GM04503 (cell line): ENCODE results near the gene DISP2.

ENCODE experiments used
- DNase-seq: peaks from one replicate; pipeline ENCODE4 v3.0.0-alpha.2; 2012; ENCODE audit warnings: low read depth

The DISP2 gene

GRCh38 chr15:40357723-40358470 lies at the start of gene DISP2:
TSS of gene DISP2 (plus strand) at chr15:40358219. CDS start at chr15:40358322, 103 bp downstream.
- no peak for DNase-seq

- DNase-seq, result no peak
Observed at GRCh38 chr15:40309344-40309862, 48.6 kb upstream of the DISP2 start.

- DNase-seq, result no peak
Observed at GRCh38 chr15:40310001-40310959, 47.7 kb upstream of the DISP2 start.

GRCh38 chr15:40310993-40311392 lies 47.0 kb upstream of the DISP2 start:
- DNase-seq, result no peak

GRCh38 chr15:40312370-40313158 lies 45.5 kb upstream of the DISP2 start:
- no peak for DNase-seq

GRCh38 chr15:40313531-40314398 lies 44.3 kb upstream of the DISP2 start:
- DNase-seq, result no peak

GRCh38 chr15:40314723-40315276 lies 43.2 kb upstream of the DISP2 start:
- DNase-seq, result peak; percentile 58

- no peak for DNase-seq
Observed at GRCh38 chr15:40316931-40317330, 41.1 kb upstream of the DISP2 start.

GRCh38 chr15:40317580-40317979 lies 40.4 kb upstream of the DISP2 start:
- no peak for DNase-seq

- no peak for DNase-seq
Observed at GRCh38 chr15:40320409-40320808, 37.6 kb upstream of the DISP2 start.

GRCh38 chr15:40320931-40321371 lies 37.1 kb upstream of the DISP2 start:
- DNase-seq, result no peak

GRCh38 chr15:40322531-40323238 lies 35.3 kb upstream of the DISP2 start:
- DNase-seq, result no peak

GRCh38 chr15:40323239-40323952 lies 34.6 kb upstream of the DISP2 start, which contains the start of gene INAFM2:
TSS of gene INAFM2 (plus strand) at chr15:40323692. CDS start at chr15:40324056, 364 bp downstream.
- no peak for DNase-seq

- no peak for DNase-seq
Observed at GRCh38 chr15:40323953-40324937, 33.8 kb upstream of the DISP2 start.

GRCh38 chr15:40325188-40325587 lies 32.8 kb upstream of the DISP2 start:
- no peak for DNase-seq

- DNase-seq, result no peak
Observed at GRCh38 chr15:40325700-40326099, 32.3 kb upstream of the DISP2 start.

GRCh38 chr15:40327457-40327856 lies 30.6 kb upstream of the DISP2 start:
- DNase-seq, result no peak

GRCh38 chr15:40328176-40328575 lies 29.8 kb upstream of the DISP2 start:
- DNase-seq, result no peak
